Thyroid gland (tissue), 4 donors: ENCODE results near the gene KCNG4.

ENCODE experiments used
- CTCF ChIP-seq, 6 experiments: fragments of 200-600 bp in 3 of 6; fragments of 450-650 bp in 3 of 6; sonication (generic) in 3 of 6; IDR thresholded peaks; one replicate each; pipeline ENCODE4 v1.5.1; 2016 to 2019; ENCODE audit warnings: antibody characterized with exemption in 6 of 6, mild to moderate bottlenecking in 2 of 6, inconsistent platforms in 1 of 6, moderate library complexity in 1 of 6
- POLR2A ChIP-seq, 2 donors: fragments of 450-650 bp; IDR thresholded peaks; one replicate each; pipeline ENCODE4 v1.6.1; 2017; ENCODE audit warnings: antibody characterized with exemption in 2 of 2, mild to moderate bottlenecking in 2 of 2, moderate library complexity in 1 of 2

- TF ChIP-seq CTCF (IDR thresholded peaks at IDR 0.05) (no peak), POLR2A (IDR thresholded peaks at IDR 0.05) (no peak)
Measured at GRCh38 chr16:84253173-84253572, 13.4 kb upstream of the KCNG4 start.
